HG03139 (cell line): ENCODE measurements around the gene NR3C1.

Experiments used
- ATAC-seq: cut with Tn5 transposase; IDR thresholded peaks from one replicate; pipeline ENCODE4 v1.9.1; 2021; ENCODE audit not compliant: unreplicated experiment

NR3C1 gene

GRCh38 chr5:143271431-143271830, 132.1 kb downstream of the NR3C1 start:
- no peak for ATAC-seq

- ATAC-seq = no peak
These were observed 135.1 kb downstream of the NR3C1 start for GRCh38 chr5:143268388-143268787.

- ATAC-seq = no peak
These were observed 136.3 kb downstream of the NR3C1 start for GRCh38 chr5:143267186-143267585.

- ATAC-seq = no peak
These were observed 137.5 kb downstream of the NR3C1 start for GRCh38 chr5:143265995-143266394.

GRCh38 chr5:143263272-143263810, 140.1 kb downstream of the NR3C1 start:
- ATAC-seq = no peak

GRCh38 chr5:143262393-143263174, 140.9 kb downstream of the NR3C1 start:
- ATAC-seq = no peak

- no peak for ATAC-seq
These were observed 141.6 kb downstream of the NR3C1 start for GRCh38 chr5:143261748-143262392.

GRCh38 chr5:143259254-143259605, 144.3 kb downstream of the NR3C1 start:
- ATAC-seq = no peak

GRCh38 chr5:143258559-143259253, 144.8 kb downstream of the NR3C1 start:
- no peak for ATAC-seq

GRCh38 chr5:143254819-143255218, 148.7 kb downstream of the NR3C1 start:
- ATAC-seq = no peak

GRCh38 chr5:143251946-143252345, 151.5 kb downstream of the NR3C1 start:
- no peak for ATAC-seq

- no peak for ATAC-seq
These were observed 152.3 kb downstream of the NR3C1 start for GRCh38 chr5:143251190-143251589.

- ATAC-seq = no peak
These were observed 153.6 kb downstream of the NR3C1 start for GRCh38 chr5:143249851-143250250.

GRCh38 chr5:143248822-143249579, 154.5 kb downstream of the NR3C1 start:
- no peak for ATAC-seq

GRCh38 chr5:143248391-143248790, 155.1 kb downstream of the NR3C1 start:
- ATAC-seq = no peak

GRCh38 chr5:143247134-143247815, 156.2 kb downstream of the NR3C1 start:
- ATAC-seq = no peak

- no peak for ATAC-seq
These were observed 157.4 kb downstream of the NR3C1 start for GRCh38 chr5:143245929-143246561.

- no peak for ATAC-seq
These were observed 158.5 kb downstream of the NR3C1 start for GRCh38 chr5:143244990-143245389.

GRCh38 chr5:143244000-143244736, 159.3 kb downstream of the NR3C1 start:
- no peak for ATAC-seq
